Stomach (tissue), 4 donors: Measurements from ENCODE around the gene SNX27.

Source experiments
- CTCF ChIP-seq, 7 experiments: fragments of 450-650 bp in 4 of 7; fragments of 200-600 bp in 3 of 7; sonication (generic) in 3 of 7; IDR thresholded peaks; one replicate each; pipeline ENCODE4 v1.5.1; 2016 to 2019; ENCODE audit warnings: antibody characterized with exemption in 7 of 7, control low read depth in 2 of 7, mild to moderate bottlenecking in 1 of 7
- EP300 ChIP-seq: sonication (generic); formaldehyde crosslinking; IDR thresholded peaks from one replicate; pipeline ENCODE4 v1.6.1; 2017; ENCODE audit warnings: antibody characterized with exemption
- POLR2A ChIP-seq, 4 donors: fragments of 450-650 bp; IDR thresholded peaks; one replicate each; pipeline ENCODE4 v1.6.1; 2016; ENCODE audit warnings: antibody characterized with exemption in 4 of 4, control low read depth in 2 of 4, mild to moderate bottlenecking in 1 of 4, moderate library complexity in 1 of 4
- POLR2AphosphoS5 ChIP-seq, 3 donors: sonication (generic); formaldehyde crosslinking; IDR thresholded peaks; one replicate each; pipeline ENCODE4 v1.6.1; 2016; ENCODE audit warnings: antibody characterized with exemption in 3 of 3

DNA sequence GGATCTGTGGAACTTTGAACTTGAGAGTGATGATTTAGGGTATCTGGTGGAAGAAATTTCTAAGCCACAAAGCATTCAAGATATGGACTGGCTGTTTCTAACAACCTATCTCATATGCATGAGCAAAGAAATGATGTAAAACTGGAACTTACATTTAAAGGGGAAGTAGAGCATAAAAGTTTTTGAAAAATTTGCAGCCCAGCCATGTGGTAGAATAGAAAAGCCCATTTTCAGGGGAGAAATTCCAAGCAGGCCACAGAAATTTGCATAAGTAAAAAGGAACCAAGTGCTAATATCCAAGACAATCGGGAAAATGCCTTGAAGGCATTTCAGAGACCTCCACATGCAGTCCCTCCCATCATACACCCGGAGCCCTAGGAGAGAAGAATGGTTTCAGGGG lies 125.2 kb downstream of the SNX27 start:
- TF ChIP-seq POLR2A (IDR thresholded peaks at IDR 0.05) (no peak), CTCF (IDR thresholded peaks at IDR 0.05) (no peak), POLR2AphosphoS5 (IDR thresholded peaks at IDR 0.05) (no peak), EP300 (no peak)
